ENCODE results near the gene ATP2C2. TPM values are rescaled to one million over a fixed set of nuclear protein-coding genes. Genes with fewer than 3 reads are reported as not detected.

Gene ATP2C2
- total and polyA plus RNA-seq, 7 donors, result 0.03 to 0.06 TPM; not detected in 5

DNA sequence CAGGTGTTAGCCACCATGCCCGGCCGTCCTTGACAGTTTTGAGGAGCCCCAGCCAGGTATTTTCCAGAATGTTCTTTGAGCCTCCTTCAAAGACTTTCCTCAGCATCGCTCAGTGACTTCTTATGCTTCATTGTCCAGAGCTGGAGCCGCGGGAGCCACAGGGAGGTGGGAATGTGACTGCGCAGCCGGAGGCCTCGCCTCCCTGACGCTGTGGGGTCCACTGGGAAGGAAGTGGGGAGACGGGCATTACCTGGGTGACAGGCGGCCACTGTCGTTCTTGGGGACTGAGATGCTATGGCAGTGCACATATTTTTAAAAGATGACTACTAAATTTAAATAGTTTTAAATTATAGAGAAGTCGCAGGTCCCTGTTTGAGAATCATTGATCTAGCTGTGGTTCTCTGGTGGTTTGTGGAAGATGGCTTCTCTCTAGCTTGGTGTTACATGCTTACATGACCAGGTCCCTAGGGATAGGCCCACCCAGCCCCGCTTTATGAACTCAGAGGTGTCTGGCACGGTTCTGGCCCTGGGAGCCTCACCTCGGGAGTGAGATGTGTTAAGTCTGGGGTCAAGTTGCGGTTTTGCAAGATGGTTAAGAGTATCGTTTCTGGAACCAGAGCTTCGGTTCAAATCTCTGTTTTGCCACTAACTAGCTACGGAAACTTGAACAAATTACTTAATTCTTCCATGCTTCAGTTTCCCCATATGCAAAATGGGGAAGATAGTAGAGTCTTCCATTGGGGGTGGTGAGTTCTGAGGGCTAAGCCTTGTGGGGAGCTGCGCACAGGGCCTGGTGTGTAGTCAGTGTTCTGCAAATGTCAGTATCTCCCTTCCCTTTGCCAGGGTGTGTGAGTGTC lies 53.0 kb downstream of the ATP2C2 start:
- no peak for ATAC-seq
- no peak for DNase-seq
- TF ChIP-seq, protein P1, sequence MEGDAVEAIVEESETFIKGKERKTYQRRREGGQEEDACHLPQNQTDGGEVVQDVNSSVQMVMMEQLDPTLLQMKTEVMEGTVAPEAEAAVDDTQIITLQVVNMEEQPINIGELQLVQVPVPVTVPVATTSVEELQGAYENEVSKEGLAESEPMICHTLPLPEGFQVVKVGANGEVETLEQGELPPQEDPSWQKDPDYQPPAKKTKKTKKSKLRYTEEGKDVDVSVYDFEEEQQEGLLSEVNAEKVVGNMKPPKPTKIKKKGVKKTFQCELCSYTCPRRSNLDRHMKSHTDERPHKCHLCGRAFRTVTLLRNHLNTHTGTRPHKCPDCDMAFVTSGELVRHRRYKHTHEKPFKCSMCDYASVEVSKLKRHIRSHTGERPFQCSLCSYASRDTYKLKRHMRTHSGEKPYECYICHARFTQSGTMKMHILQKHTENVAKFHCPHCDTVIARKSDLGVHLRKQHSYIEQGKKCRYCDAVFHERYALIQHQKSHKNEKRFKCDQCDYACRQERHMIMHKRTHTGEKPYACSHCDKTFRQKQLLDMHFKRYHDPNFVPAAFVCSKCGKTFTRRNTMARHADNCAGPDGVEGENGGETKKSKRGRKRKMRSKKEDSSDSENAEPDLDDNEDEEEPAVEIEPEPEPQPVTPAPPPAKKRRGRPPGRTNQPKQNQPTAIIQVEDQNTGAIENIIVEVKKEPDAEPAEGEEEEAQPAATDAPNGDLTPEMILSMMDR (IDR thresholded peaks at IDR 0.05), result no peak
- H3K27ac ChIP-seq, result no peak overlapping the region
- H3K4me1 ChIP-seq, result no peaks in the 10 kb centered on the region
- no peaks in the 10 kb centered on the region for H3K9me3 ChIP-seq
- no peaks in the 10 kb centered on the region for H3K36me3 ChIP-seq (ENCODE audit: insufficient read depth in 1 of 2, low read depth in 1 of 2)
- H3K27me3 ChIP-seq (ENCODE audit: insufficient read depth in 3 of 3, low read length in 2 of 3), result peaks cover 0 to 25% (median 5%) of the 10 kb centered on the region in 3 donors
- WGBS, 3 donors, result 84 to 94% (median 90%) methylated on average over 21 of the region's 21 CpGs
- no peak overlapping the region for H3K4me3 ChIP-seq
- intact Hi-C loops (cut with DNase I), result no loop called here

DNA sequence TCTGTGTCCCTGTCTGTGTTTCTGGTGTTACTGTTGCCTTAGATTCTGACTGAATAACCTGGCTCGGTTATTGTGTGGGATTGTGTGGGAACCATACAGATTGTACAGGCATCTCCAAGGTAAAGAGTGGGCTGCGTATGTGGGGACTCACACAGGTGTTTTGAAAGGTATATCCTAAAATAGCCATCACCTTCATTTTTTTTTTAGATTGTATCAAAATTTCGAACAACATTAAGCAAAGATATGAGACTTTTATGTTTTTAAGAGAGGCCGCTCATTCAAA lies 53.5 kb downstream of the ATP2C2 start:
- no peak overlapping the region for H3K27ac ChIP-seq
- 72 to 99% (median 74%) methylated on average over 4 of the region's 4 CpGs for WGBS, 3 donors
- TF ChIP-seq, protein P1 (IDR thresholded peaks at IDR 0.05), result no peak
- no peak for DNase-seq
- peaks cover 0 to 24% (median 5%) of the 10 kb centered on the region in 3 donors for H3K27me3 ChIP-seq (ENCODE audit: insufficient read depth in 3 of 3, low read length in 2 of 3)
- H3K4me1 ChIP-seq, result no peaks in the 10 kb centered on the region
- intact Hi-C loops (cut with DNase I), result no loop called here
- H3K9me3 ChIP-seq, result no peaks in the 10 kb centered on the region
- H3K36me3 ChIP-seq (ENCODE audit: insufficient read depth in 1 of 2, low read depth in 1 of 2), result no peaks in the 10 kb centered on the region
- H3K4me3 ChIP-seq, result no peak overlapping the region
- no peak for ATAC-seq

- H3K4me1 ChIP-seq, result no peaks in the 10 kb centered on the region
- peaks cover 0 to 10% (median 5%) of the 10 kb centered on the region in 3 donors for H3K27me3 ChIP-seq (ENCODE audit: insufficient read depth in 3 of 3, low read length in 2 of 3)
- H3K27ac ChIP-seq, result no peak overlapping the region
- H3K4me3 ChIP-seq, result no peak overlapping the region
- no peaks in the 10 kb centered on the region for H3K9me3 ChIP-seq
- DNase-seq (no peak), ATAC-seq (no peak)
- H3K36me3 ChIP-seq (ENCODE audit: insufficient read depth in 1 of 2, low read depth in 1 of 2), result no peaks in the 10 kb centered on the region
- intact Hi-C loops (cut with DNase I), result no loop called here
- 95 to 96% (median 95%) methylated on average over 4 of the region's 4 CpGs for WGBS, 3 donors
- TF ChIP-seq, protein P1 (IDR thresholded peaks at IDR 0.05), result no peak
Observed at GRCh38 chr16:84423416-84423837, 55.1 kb downstream of the ATP2C2 start.

DNA sequence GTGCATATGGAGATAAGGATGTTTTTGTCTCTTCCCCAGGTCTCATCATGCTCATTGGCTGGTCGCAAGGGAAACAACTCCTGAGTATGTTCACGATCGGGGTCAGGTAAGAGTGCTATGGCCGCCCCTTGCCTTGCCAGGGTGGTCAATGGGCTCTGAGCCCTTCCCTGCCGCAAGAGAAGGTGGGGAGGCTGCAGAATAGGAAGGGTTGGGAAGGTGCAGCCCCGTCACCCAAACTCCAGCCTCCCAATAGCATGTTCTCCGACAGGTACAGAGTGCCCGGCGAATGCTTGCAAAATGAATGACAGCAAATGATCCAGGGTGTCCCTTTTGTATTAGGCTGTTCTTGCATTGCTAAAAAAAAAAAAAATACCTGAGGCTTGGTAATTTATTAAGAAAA lies 57.4 kb downstream of the ATP2C2 start:
- TF ChIP-seq, protein P1 (IDR thresholded peaks at IDR 0.05), result no peak
- Histone ChIP-seq H3K4me3 (no peak overlapping the region), H3K27ac (no peak overlapping the region), H3K36me3 (ENCODE audit: insufficient read depth in 1 of 2, low read depth in 1 of 2) (no peaks in the 10 kb centered on the region), H3K9me3 (no peaks in the 10 kb centered on the region), H3K27me3 (ENCODE audit: insufficient read depth in 3 of 3, low read length in 2 of 3) (peaks cover 0 to 6% (median 6%) of the 10 kb centered on the region in 3 donors), H3K4me1 (no peaks in the 10 kb centered on the region)
- no peak for ATAC-seq
- DNase-seq, result no peak
- intact Hi-C loops (cut with DNase I), result no loop called here
- WGBS, 3 donors, result 89 to 93% (median 91%) methylated on average over 9 of the region's 9 CpGs

All from psoas muscle (tissue), 8 donors.